ENCODE data around the gene SLC1A3. TPM values are rescaled to one million over a fixed set of nuclear protein-coding genes. Genes with fewer than 3 reads are reported as not detected.

The SLC1A3 gene
- total RNA-seq, result 1.3 and 4.8 TPM in 2 replicates

GRCh38 chr5:36606428-36607113 is at the start of gene SLC1A3:
TSS of gene SLC1A3 (plus strand) at chr5:36606606. CDS start at chr5:36608424, 1,818 bp downstream.
- no peak for TF ChIP-seq CTCF (IDR thresholded peaks at IDR 0.05; ENCODE audit: insufficient read depth, low read depth, low read length)
- H3K4me3 ChIP-seq (ENCODE audit: low read depth, low read length), result peak within 1 kb of the TSS; percentile 86
- peak; percentile 81 for DNase-seq (ENCODE audit: low read depth)

GRCh38 chr5:36558641-36559040 is 47.8 kb upstream of the SLC1A3 start:
- TF ChIP-seq CTCF (IDR thresholded peaks at IDR 0.05; ENCODE audit: insufficient read depth, low read depth, low read length), result no peak
- no peak overlapping the region for H3K4me3 ChIP-seq (ENCODE audit: low read depth, low read length)
- DNase-seq (ENCODE audit: low read depth), result no peak

GRCh38 chr5:36561601-36562000 is 44.8 kb upstream of the SLC1A3 start:
- no peak overlapping the region for H3K4me3 ChIP-seq (ENCODE audit: low read depth, low read length)
- no peak for DNase-seq (ENCODE audit: low read depth)
- no peak for TF ChIP-seq CTCF (IDR thresholded peaks at IDR 0.05; ENCODE audit: insufficient read depth, low read depth, low read length)

GRCh38 chr5:36569491-36569890 is 36.9 kb upstream of the SLC1A3 start:
- no peak for TF ChIP-seq CTCF (IDR thresholded peaks at IDR 0.05; ENCODE audit: insufficient read depth, low read depth, low read length)
- no peak overlapping the region for H3K4me3 ChIP-seq (ENCODE audit: low read depth, low read length)
- no peak for DNase-seq (ENCODE audit: low read depth)

GRCh38 chr5:36570301-36571095 is 35.9 kb upstream of the SLC1A3 start:
- TF ChIP-seq CTCF (IDR thresholded peaks at IDR 0.05; ENCODE audit: insufficient read depth, low read depth, low read length), result no peak
- peak; percentile 52 for DNase-seq (ENCODE audit: low read depth)
- no peak overlapping the region for H3K4me3 ChIP-seq (ENCODE audit: low read depth, low read length)

- H3K4me3 ChIP-seq (ENCODE audit: low read depth, low read length), result no peak overlapping the region
- no peak for TF ChIP-seq CTCF (IDR thresholded peaks at IDR 0.05; ENCODE audit: insufficient read depth, low read depth, low read length)
- DNase-seq (ENCODE audit: low read depth), result no peak
Observed at GRCh38 chr5:36571401-36572042, 34.9 kb upstream of the SLC1A3 start.

All from fibroblast of villous mesenchyme (primary cell).